Fibroblast of skin of abdomen (primary cell): ENCODE data around the gene FEM1B.

ENCODE experiments used
- DNase-seq: peaks from one replicate; pipeline ENCODE4 v3.0.0-alpha.2; 2013

Gene FEM1B

GRCh38 chr15:68326711-68327354, 49.3 kb downstream of the FEM1B start:
- DNase-seq, result no peak

- DNase-seq, result no peak
Measured at GRCh38 chr15:68328443-68328842, 50.9 kb downstream of the FEM1B start.

- no peak for DNase-seq
Measured at GRCh38 chr15:68328964-68329363, 51.4 kb downstream of the FEM1B start.

- DNase-seq, result no peak
Measured at GRCh38 chr15:68330416-68330815, 52.9 kb downstream of the FEM1B start.

- no peak for DNase-seq
Measured at GRCh38 chr15:68330901-68331300, 53.4 kb downstream of the FEM1B start.

GRCh38 chr15:68332266-68332665, 54.7 kb downstream of the FEM1B start:
- no peak for DNase-seq

GRCh38 chr15:68333775-68334470, 56.4 kb downstream of the FEM1B start:
- DNase-seq, result peak; percentile 68

- DNase-seq, result peak; percentile 85
Measured at GRCh38 chr15:68334661-68335124, 57.1 kb downstream of the FEM1B start.

GRCh38 chr15:68335251-68335650, 57.7 kb downstream of the FEM1B start:
- DNase-seq, result peak; percentile 35

GRCh38 chr15:68335655-68336054, 58.1 kb downstream of the FEM1B start:
- DNase-seq, result no peak

- no peak for DNase-seq
Measured at GRCh38 chr15:68336516-68336915, 59.0 kb downstream of the FEM1B start.

- DNase-seq, result no peak
Measured at GRCh38 chr15:68337826-68338225, 60.3 kb downstream of the FEM1B start.

- DNase-seq, result no peak
Measured at GRCh38 chr15:68339481-68339880, 61.9 kb downstream of the FEM1B start.

- DNase-seq, result no peak
Measured at GRCh38 chr15:68340726-68341671, 63.5 kb downstream of the FEM1B start.

- DNase-seq, result no peak
Measured at GRCh38 chr15:68341760-68342725, 64.5 kb downstream of the FEM1B start.

GRCh38 chr15:68343579-68344225, 66.2 kb downstream of the FEM1B start:
- DNase-seq, result no peak

- DNase-seq, result no peak
Measured at GRCh38 chr15:68344600-68344999, 67.1 kb downstream of the FEM1B start.
